ENCODE data around the gene GPSM3.
"Not testable (repeated sequence)": the region's sequence is repeated elsewhere in the genome, so short reads cannot be mapped to it uniquely, and the experiment has no call there.

Gene GPSM3

GRCh38 chr6:32216285-32216684 lies 23.8 kb upstream of the GPSM3 start:
- H3K4me1 ChIP-seq (ENCODE audit: control insufficient read depth, insufficient read depth, low read length): no peaks in the 10 kb centered on the region
- no peaks in the 10 kb centered on the region for H3K9me3 ChIP-seq (ENCODE audit: control insufficient read depth, insufficient read depth, low read length)
- no peaks in the 10 kb centered on the region for H3K27me3 ChIP-seq (ENCODE audit: control insufficient read depth, insufficient read depth, low read length)
- no peak overlapping the region for H3K9ac ChIP-seq (ENCODE audit: low read depth, low read length)
- H3K36me3 ChIP-seq (ENCODE audit: control insufficient read depth, insufficient read depth, low read length): no peaks in the 10 kb centered on the region
- H3K4me3 ChIP-seq (ENCODE audit: low read depth, low read length): no peak overlapping the region

- H3K4me3 ChIP-seq (ENCODE audit: low read depth, low read length): no peak overlapping the region
- H3K27me3 ChIP-seq (ENCODE audit: control insufficient read depth, insufficient read depth, low read length): no peaks in the 10 kb centered on the region
- H3K9me3 ChIP-seq (ENCODE audit: control insufficient read depth, insufficient read depth, low read length): no peaks in the 10 kb centered on the region
- no peak overlapping the region for H3K9ac ChIP-seq (ENCODE audit: low read depth, low read length)
- no peaks in the 10 kb centered on the region for H3K36me3 ChIP-seq (ENCODE audit: control insufficient read depth, insufficient read depth, low read length)
- H3K4me1 ChIP-seq (ENCODE audit: control insufficient read depth, insufficient read depth, low read length): no peaks in the 10 kb centered on the region
These were observed 23.2 kb upstream of the GPSM3 start for GRCh38 chr6:32215617-32216016.

DNA sequence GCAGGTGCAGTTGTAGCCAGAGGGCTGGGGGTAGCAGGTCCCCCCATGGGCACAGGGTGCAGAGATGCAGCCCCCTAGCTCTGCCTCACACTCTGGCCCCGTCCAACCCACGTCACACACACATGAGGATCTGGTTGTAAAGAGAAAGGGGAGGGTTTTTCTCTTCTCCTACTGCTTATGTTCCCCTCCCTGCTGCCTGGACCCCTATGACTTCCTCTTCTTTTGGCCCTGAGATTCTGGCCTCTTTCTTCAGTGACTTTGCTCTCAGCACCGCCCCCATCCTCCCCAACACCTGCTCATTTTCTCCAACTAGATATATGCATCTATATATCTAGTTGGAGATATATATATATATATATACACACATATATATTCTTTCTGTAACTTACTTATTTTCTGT lies 21.7 kb upstream of the GPSM3 start:
- no peaks in the 10 kb centered on the region for H3K36me3 ChIP-seq (ENCODE audit: control insufficient read depth, insufficient read depth, low read length)
- H3K27me3 ChIP-seq (ENCODE audit: control insufficient read depth, insufficient read depth, low read length): no peaks in the 10 kb centered on the region
- no peak overlapping the region for H3K4me3 ChIP-seq (ENCODE audit: low read depth, low read length)
- no peak overlapping the region for H3K9ac ChIP-seq (ENCODE audit: low read depth, low read length)
- no peaks in the 10 kb centered on the region for H3K9me3 ChIP-seq (ENCODE audit: control insufficient read depth, insufficient read depth, low read length)
- no peaks in the 10 kb centered on the region for H3K4me1 ChIP-seq (ENCODE audit: control insufficient read depth, insufficient read depth, low read length)

DNA sequence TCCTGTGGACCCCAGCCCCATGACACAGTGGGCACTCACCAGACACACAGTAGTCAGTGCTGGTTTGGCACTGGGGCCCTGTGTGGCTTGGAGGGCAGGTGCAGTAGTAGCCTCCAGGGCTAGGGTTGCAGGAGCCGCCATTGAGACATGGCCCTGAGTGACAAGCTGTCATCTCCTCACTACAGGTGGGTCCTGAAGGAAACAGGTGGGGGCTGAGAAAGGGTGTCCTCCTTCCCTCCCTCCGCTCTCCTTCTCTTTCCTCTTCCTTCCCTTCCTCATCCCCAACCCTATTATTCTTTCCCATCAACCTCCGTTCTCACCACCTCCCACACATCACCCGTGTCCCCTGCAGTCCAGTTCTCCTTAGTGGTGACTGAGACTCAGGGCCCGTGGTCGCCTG lies 21.2 kb upstream of the GPSM3 start:
- no peaks in the 10 kb centered on the region for H3K4me1 ChIP-seq (ENCODE audit: control insufficient read depth, insufficient read depth, low read length)
- H3K9me3 ChIP-seq (ENCODE audit: control insufficient read depth, insufficient read depth, low read length): no peaks in the 10 kb centered on the region
- no peaks in the 10 kb centered on the region for H3K36me3 ChIP-seq (ENCODE audit: control insufficient read depth, insufficient read depth, low read length)
- no peak overlapping the region for H3K9ac ChIP-seq (ENCODE audit: low read depth, low read length)
- no peak overlapping the region for H3K4me3 ChIP-seq (ENCODE audit: low read depth, low read length)
- H3K27me3 ChIP-seq (ENCODE audit: control insufficient read depth, insufficient read depth, low read length): no peaks in the 10 kb centered on the region

GRCh38 chr6:32212076-32212760 lies 19.8 kb upstream of the GPSM3 start:
- no peaks in the 10 kb centered on the region for H3K27me3 ChIP-seq (ENCODE audit: control insufficient read depth, insufficient read depth, low read length)
- H3K4me3 ChIP-seq (ENCODE audit: low read depth, low read length): no peak overlapping the region
- no peak overlapping the region for H3K9ac ChIP-seq (ENCODE audit: low read depth, low read length)
- no peaks in the 10 kb centered on the region for H3K36me3 ChIP-seq (ENCODE audit: control insufficient read depth, insufficient read depth, low read length)
- no peaks in the 10 kb centered on the region for H3K4me1 ChIP-seq (ENCODE audit: control insufficient read depth, insufficient read depth, low read length)
- no peaks in the 10 kb centered on the region for H3K9me3 ChIP-seq (ENCODE audit: control insufficient read depth, insufficient read depth, low read length)

DNA sequence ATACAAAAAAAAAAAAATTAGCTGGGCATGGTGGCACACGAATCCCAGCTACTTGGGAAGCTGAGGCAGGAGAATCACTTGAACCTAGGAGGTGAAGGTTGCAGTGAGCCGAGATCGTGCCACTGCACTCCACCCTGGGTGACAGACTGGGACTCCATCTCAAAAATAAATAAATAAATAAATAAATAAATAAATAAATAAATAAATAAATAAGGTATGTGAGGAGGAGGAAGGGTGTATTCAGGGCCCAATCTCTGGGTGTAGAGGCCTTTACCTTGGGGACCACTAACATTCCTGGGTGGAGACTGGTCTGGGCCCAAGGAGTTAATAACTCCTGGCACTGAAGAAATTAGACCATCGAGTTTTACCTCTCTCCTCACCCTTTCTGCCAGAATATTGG lies 19.0 kb upstream of the GPSM3 start:
- H3K9me3 ChIP-seq (ENCODE audit: control insufficient read depth, insufficient read depth, low read length); H3K27me3 ChIP-seq (ENCODE audit: control insufficient read depth, insufficient read depth, low read length); H3K4me1 ChIP-seq (ENCODE audit: control insufficient read depth, insufficient read depth, low read length); H3K9ac ChIP-seq (ENCODE audit: low read depth, low read length); H3K36me3 ChIP-seq (ENCODE audit: control insufficient read depth, insufficient read depth, low read length); H3K4me3 ChIP-seq (ENCODE audit: low read depth, low read length): not testable (repeated sequence)

DNA sequence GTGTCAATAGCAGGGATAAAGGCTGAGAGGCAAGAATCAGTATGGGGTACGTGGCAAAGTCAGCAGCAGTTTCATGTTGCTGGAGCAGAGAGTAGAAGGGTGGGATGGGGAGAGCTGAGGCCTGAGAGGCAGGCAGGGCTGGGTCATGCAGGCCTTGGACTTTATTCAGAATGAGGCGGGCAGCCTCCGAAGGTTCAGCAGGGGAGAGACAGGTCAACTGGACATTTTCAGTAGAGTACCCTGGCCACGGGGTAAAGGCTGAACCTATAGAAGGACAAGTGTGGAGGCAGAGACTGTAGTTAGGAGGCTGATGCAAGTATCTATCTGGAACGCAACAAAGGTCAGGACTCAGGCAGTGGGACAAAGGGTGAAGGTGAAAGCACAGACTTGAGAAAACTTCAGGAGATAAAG lies 17.8 kb upstream of the GPSM3 start:
- no peaks in the 10 kb centered on the region for H3K9me3 ChIP-seq (ENCODE audit: control insufficient read depth, insufficient read depth, low read length)
- H3K9ac ChIP-seq (ENCODE audit: low read depth, low read length): no peak overlapping the region
- H3K4me3 ChIP-seq (ENCODE audit: low read depth, low read length): no peak overlapping the region
- H3K27me3 ChIP-seq (ENCODE audit: control insufficient read depth, insufficient read depth, low read length): no peaks in the 10 kb centered on the region
- H3K4me1 ChIP-seq (ENCODE audit: control insufficient read depth, insufficient read depth, low read length): no peaks in the 10 kb centered on the region
- H3K36me3 ChIP-seq (ENCODE audit: control insufficient read depth, insufficient read depth, low read length): no peaks in the 10 kb centered on the region

GRCh38 chr6:32208996-32209395 lies 16.6 kb upstream of the GPSM3 start:
- no peaks in the 10 kb centered on the region for H3K4me1 ChIP-seq (ENCODE audit: control insufficient read depth, insufficient read depth, low read length)
- no peak overlapping the region for H3K9ac ChIP-seq (ENCODE audit: low read depth, low read length)
- H3K4me3 ChIP-seq (ENCODE audit: low read depth, low read length): no peak overlapping the region
- H3K9me3 ChIP-seq (ENCODE audit: control insufficient read depth, insufficient read depth, low read length): no peaks in the 10 kb centered on the region
- no peaks in the 10 kb centered on the region for H3K27me3 ChIP-seq (ENCODE audit: control insufficient read depth, insufficient read depth, low read length)
- H3K36me3 ChIP-seq (ENCODE audit: control insufficient read depth, insufficient read depth, low read length): no peaks in the 10 kb centered on the region

GRCh38 chr6:32204268-32204715 lies 11.8 kb upstream of the GPSM3 start:
- Histone ChIP-seq H3K36me3 (ENCODE audit: control insufficient read depth, insufficient read depth, low read length) (no peaks in the 10 kb centered on the region), H3K9me3 (ENCODE audit: control insufficient read depth, insufficient read depth, low read length) (no peaks in the 10 kb centered on the region), H3K27me3 (ENCODE audit: control insufficient read depth, insufficient read depth, low read length) (no peaks in the 10 kb centered on the region), H3K9ac (ENCODE audit: low read depth, low read length) (no peak overlapping the region), H3K4me1 (ENCODE audit: control insufficient read depth, insufficient read depth, low read length) (no peaks in the 10 kb centered on the region), H3K4me3 (ENCODE audit: low read depth, low read length) (no peak overlapping the region)

DNA sequence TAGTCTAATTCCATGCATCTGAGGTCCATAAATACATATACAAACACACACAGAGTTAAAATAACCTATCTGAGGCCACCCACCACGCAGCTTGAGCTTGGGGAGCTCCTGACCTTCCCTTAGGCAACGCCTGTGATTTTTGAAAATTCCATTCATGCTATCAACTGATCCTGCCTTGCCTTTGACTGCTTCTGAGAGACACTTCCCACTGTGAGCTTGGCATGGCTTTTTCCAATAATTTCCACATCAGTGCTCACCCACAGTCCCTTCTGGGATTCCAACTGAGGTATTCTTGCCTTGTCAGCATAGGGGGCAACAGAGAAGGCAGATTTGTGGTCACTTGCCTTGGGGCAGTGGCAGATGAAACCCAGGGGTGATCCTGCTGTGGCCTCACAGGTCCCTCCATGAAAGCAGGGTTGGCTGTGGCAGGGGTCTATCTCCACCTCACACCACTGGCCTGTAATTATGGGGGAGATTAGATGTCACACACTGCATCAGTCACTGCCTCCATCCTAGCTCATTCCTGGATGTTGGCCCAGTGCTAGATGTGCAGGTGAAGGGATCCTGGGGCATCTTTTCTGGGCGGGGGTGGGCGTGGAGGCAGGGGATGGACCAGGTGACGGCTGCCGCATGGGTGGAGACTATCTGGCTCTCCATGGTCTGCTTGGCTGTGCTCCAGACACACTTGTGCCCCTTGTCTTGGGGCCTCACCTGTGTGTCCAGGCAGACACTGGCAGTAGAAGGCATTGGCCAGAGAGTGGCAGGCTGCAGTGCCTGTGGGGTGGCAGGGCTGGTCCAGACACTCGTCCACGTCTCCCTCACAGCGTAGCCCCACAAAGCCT lies 11.2 kb upstream of the GPSM3 start:
- Histone ChIP-seq H3K4me1 (ENCODE audit: control insufficient read depth, insufficient read depth, low read length) (no peaks in the 10 kb centered on the region), H3K36me3 (ENCODE audit: control insufficient read depth, insufficient read depth, low read length) (no peaks in the 10 kb centered on the region)

GRCh38 chr6:32202186-32202585 lies 9.7 kb upstream of the GPSM3 start:
- Histone ChIP-seq H3K27me3 (ENCODE audit: control insufficient read depth, insufficient read depth, low read length) (no peaks in the 10 kb centered on the region), H3K4me1 (ENCODE audit: control insufficient read depth, insufficient read depth, low read length) (no peaks in the 10 kb centered on the region), H3K4me3 (ENCODE audit: low read depth, low read length) (no peak overlapping the region), H3K9ac (ENCODE audit: low read depth, low read length) (no peak overlapping the region), H3K36me3 (ENCODE audit: control insufficient read depth, insufficient read depth, low read length) (no peaks in the 10 kb centered on the region), H3K9me3 (ENCODE audit: control insufficient read depth, insufficient read depth, low read length) (no peaks in the 10 kb centered on the region)

More for the DNA sequence above, 11.2 kb upstream of the GPSM3 start:
- Histone ChIP-seq H3K9me3 (ENCODE audit: control insufficient read depth, insufficient read depth, low read length) (no peaks in the 10 kb centered on the region), H3K27me3 (ENCODE audit: control insufficient read depth, insufficient read depth, low read length) (no peaks in the 10 kb centered on the region), H3K4me3 (ENCODE audit: low read depth, low read length) (no peak overlapping the region), H3K9ac (ENCODE audit: low read depth, low read length) (no peak overlapping the region)
